ENCODE results near the gene OSGEP. TPM values are rescaled to one million over a fixed set of nuclear protein-coding genes. Genes with fewer than 3 reads are reported as not detected.
A peak's percentile ranks its signal among the peaks of the same experiment; 100 is the strongest.
"Not testable (repeated sequence)": the region's sequence is repeated elsewhere in the genome, so short reads cannot be mapped to it uniquely, and the experiment has no call there.

Gene OSGEP
- total RNA-seq, 2 donors from 2014 or later, result 43.3 to 58.6 TPM

DNA sequence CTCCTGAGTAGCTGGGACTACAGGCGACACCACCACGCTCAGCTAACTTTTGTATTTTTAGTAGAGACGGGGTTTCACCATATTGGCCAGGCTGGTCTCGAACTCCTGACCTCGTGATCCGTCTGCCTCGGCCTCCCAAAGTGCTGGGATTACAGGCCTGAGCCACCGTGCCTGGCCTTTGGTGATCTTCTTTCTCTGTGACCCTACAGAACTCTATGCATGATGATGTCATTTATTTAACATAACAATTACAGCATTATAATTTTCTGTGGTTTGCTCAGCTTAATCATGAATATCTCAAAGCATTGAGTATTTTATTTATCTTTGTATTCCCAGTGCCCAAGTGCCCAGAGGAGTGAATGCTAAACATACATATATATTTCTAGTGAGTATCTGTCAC, 1.8 kb downstream of the OSGEP start:
- H3K36me3 Mint-ChIP-seq, result peaks cover 12 to 22% of the 10 kb centered on the region in 2 donors
- ATAC-seq; H3K9me3 Mint-ChIP-seq; DNase-seq (ENCODE audit: low spot score in 2 of 2): not testable (repeated sequence)
- peak overlapping the region in 1 of 2 donors; percentile 59 for H3K27ac Mint-ChIP-seq

- no peak for ATAC-seq
- no peaks in the 10 kb centered on the region for H3K9me3 Mint-ChIP-seq
- peak overlapping the region in 1 of 2 donors; percentile 47 for H3K27ac Mint-ChIP-seq
- H3K36me3 Mint-ChIP-seq, result peaks cover 14 to 33% of the 10 kb centered on the region in 2 donors
- no peak for DNase-seq (ENCODE audit: low spot score in 2 of 2)
Observed at GRCh38 chr14:20446889-20447288, 7.7 kb downstream of the OSGEP start.

- not testable (repeated sequence) for H3K27ac Mint-ChIP-seq; H3K9me3 Mint-ChIP-seq; DNase-seq (ENCODE audit: low spot score in 2 of 2); ATAC-seq
- peaks cover 6 to 19% of the 10 kb centered on the region in 2 donors for H3K36me3 Mint-ChIP-seq
Observed at GRCh38 chr14:20443650-20444049, 11.0 kb downstream of the OSGEP start.

DNA sequence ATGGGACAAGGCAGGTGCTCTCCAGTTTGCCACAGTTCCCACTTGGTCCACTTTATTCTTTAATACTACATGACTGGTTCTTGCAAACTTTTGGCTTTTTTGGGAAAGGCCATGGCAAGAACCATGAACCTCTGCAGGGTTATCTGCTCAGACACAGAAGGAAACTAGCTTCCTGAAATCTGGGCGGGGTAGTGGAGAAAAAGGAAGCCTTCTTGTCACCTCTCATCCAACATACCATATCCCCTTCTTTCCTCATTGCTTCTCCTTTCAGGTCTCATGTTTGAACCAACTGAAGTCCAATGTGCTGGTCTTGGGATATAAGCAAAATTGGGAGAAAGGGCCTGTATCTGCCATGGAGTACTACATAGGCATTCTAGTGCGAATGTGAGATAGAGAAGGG, 13.2 kb downstream of the OSGEP start:
- peaks cover 0 to 6% of the 10 kb centered on the region in 2 donors for H3K36me3 Mint-ChIP-seq
- H3K9me3 Mint-ChIP-seq, result no peaks in the 10 kb centered on the region
- H3K27ac Mint-ChIP-seq, result peak overlapping the region in 1 of 2 donors; percentile 86
- no peak for ATAC-seq
- no peak for DNase-seq (ENCODE audit: low spot score in 2 of 2)

GRCh38 chr14:20440882-20441281, 13.7 kb downstream of the OSGEP start:
- peak overlapping the region; percentile 67 to 86 for H3K27ac Mint-ChIP-seq
- DNase-seq (ENCODE audit: low spot score in 2 of 2), result no peak

DNA sequence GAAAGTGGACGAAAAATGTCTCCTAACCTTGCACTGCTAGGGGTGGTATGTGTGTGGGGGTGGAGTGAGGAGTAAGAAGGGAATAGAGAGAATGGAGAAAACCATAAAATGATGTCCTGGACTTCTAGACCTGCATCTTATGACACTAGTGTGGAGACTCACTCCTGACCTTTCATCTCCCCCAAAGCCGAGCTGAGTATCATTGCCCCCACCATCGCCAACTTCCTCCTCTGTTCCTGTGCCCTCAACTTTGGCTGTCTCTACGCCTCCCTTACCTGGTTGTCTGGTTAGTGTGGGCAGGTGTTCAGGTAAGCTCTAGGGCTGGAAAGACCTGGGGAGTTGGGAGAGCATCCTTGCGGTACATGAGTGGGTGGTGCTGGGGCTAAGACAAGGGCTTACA, 14.1 kb downstream of the OSGEP start:
- DNase-seq (ENCODE audit: low spot score in 2 of 2) (no peak), ATAC-seq (peak in 1 of 2 donors; percentile 10)
- H3K27ac Mint-ChIP-seq, result peak overlapping the region in 1 of 2 donors; percentile 86
- peaks cover 0 to 6% of the 10 kb centered on the region in 2 donors for H3K36me3 Mint-ChIP-seq
- H3K9me3 Mint-ChIP-seq, result no peaks in the 10 kb centered on the region

More at GRCh38 chr14:20440882-20441281, 13.7 kb downstream of the OSGEP start:
- Mint-ChIP-seq H3K36me3 (peaks cover 0 to 6% of the 10 kb centered on the region in 2 donors), H3K9me3 (no peaks in the 10 kb centered on the region)
- peak; percentile 87 to 98 for ATAC-seq

GRCh38 chr14:20438664-20439063, 15.9 kb downstream of the OSGEP start:
- DNase-seq (ENCODE audit: low spot score in 2 of 2), result no peak
- Mint-ChIP-seq H3K27ac (no peak overlapping the region), H3K9me3 (no peaks in the 10 kb centered on the region), H3K36me3 (peaks cover 0 to 6% of the 10 kb centered on the region in 2 donors)
- no peak for ATAC-seq

DNA sequence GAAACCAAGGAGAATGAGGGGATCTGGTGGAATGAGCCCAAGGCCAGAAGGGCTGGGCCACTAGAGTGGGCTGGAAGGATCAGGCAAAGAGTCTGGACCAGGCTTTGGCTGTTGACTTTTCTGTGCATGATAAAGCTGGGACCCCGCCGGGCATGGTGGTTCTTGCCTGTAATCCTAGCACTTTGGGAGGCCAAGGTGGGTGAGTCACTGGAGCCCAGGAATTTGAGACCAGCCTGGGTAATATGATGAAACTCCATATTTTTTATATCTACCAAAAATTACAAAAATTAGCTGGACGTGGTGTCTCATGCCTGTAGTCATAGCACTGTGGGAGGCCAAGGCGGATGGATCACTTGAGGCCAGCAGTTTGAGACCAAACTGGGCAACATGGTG, 18.3 kb downstream of the OSGEP start:
- H3K27ac Mint-ChIP-seq, result no peak overlapping the region
- H3K36me3 Mint-ChIP-seq, result no peaks in the 10 kb centered on the region
- DNase-seq (ENCODE audit: low spot score in 2 of 2) (no peak), ATAC-seq (no peak)
- H3K9me3 Mint-ChIP-seq, result no peaks in the 10 kb centered on the region

- H3K36me3 Mint-ChIP-seq, result no peaks in the 10 kb centered on the region
- no peak within 1 kb of the TSS for H3K27ac Mint-ChIP-seq
- ATAC-seq (no peak), DNase-seq (ENCODE audit: low spot score in 2 of 2) (no peak)
- no peaks in the 10 kb centered on the region for H3K9me3 Mint-ChIP-seq
Observed at GRCh38 chr14:20435582-20436362, 18.8 kb downstream of the OSGEP start, which contains the start of gene KLHL33. KLHL33 (minus strand) TSS chr14:20436166; CDS start chr14:20435811, 355 bp downstream.

DNA sequence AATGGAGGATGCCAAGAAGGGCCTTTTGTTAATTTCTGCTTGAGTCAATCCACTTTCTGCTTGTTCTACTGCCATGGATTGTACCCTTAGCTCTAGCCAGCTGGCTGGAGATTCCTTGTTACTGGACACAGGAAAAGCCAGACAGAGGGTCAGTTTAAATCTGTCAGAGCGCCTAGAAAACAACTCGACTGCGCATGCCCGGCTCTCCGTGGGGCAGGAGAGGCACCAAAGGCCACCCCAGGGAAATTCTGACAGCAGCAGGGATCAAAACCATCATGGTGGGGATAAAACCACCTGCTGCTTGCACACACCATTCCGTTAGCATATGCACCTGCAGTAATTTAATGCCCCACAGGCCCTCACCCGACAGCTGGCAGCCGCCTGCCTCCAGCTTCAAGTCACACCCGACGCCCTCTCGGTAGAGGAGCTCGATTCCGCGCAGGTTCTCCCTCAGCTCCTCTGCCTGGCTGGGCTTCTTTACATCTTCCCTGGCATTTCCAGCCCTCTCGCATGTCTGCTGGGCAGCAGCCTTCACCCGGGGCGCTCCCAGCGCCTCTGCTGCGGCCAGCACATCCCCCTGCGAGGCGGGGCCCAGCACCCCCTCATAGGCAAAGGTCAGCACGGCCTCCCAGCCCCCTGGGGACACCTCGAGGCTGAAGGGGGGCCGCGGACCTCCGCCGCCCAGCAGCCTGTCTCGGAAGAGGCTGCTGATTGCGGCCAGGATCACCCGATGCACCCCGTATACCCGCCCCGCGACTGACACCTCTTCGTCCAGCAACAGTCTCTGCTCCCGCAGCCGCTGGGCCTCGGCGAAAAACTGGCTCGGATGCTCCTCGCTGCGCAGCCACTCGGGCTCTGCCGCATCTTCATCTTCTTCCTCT, 19.7 kb downstream of the OSGEP start:
- no peaks in the 10 kb centered on the region for H3K36me3 Mint-ChIP-seq
- no peak overlapping the region for H3K27ac Mint-ChIP-seq
- no peak for DNase-seq (ENCODE audit: low spot score in 2 of 2)
- ATAC-seq, result no peak
- H3K9me3 Mint-ChIP-seq, result no peaks in the 10 kb centered on the region

- no peak for ATAC-seq
- H3K9me3 Mint-ChIP-seq, result no peaks in the 10 kb centered on the region
- no peaks in the 10 kb centered on the region for H3K36me3 Mint-ChIP-seq
Observed at GRCh38 chr14:20429801-20430669, 24.6 kb downstream of the OSGEP start.

DNA sequence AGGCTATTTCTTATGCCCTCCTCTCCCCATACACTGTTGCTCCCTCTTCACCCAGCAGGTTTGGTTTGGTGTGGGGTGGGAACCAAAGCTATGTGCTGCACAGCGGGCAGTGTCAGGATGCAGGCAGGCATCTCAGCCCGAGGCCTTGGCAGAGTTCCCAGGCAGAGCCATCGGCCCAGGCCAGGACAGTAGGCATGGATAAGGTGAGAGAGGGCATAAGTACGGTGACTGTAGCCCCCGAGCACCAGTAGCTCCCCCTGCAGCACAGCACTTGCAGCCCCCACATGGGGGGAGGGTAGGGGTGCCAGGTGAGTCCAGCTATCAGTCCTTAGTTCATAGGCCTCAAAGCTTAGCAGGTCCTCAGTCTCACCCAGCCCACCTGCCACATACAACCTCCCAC, 25.8 kb downstream of the OSGEP start:
- no peak for ATAC-seq

More at GRCh38 chr14:20429801-20430669, 24.6 kb downstream of the OSGEP start:
- DNase-seq (ENCODE audit: low spot score in 2 of 2), result no peak
- peak overlapping the region; percentile 50 for H3K27ac Mint-ChIP-seq

DNA sequence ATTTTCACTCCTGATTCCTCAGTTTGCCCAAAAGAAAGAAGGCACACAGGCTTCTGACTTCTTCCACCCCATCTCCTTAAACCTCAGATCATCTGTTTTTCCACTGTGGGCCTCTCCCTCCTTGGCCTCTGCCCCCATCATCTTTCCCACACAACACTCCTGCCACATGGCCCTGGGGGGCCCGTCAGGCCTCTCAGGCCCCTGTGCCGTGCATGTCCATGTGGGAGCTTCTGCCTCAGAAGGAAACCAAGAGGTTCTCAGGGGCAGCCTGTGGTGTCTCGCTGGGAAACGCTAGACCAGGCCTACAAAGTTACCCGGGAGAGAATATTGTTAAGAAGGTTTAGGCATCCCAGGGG, 26.6 kb downstream of the OSGEP start:
- peak in 1 of 2 donors; percentile 58 for DNase-seq (ENCODE audit: low spot score in 2 of 2)
- H3K9me3 Mint-ChIP-seq, result no peaks in the 10 kb centered on the region
- H3K27ac Mint-ChIP-seq, result peak overlapping the region; percentile 69 to 79
- no peak for ATAC-seq
- H3K36me3 Mint-ChIP-seq, result no peaks in the 10 kb centered on the region

More for the DNA sequence above, 25.8 kb downstream of the OSGEP start:
- peak overlapping the region in 1 of 2 donors; percentile 79 for H3K27ac Mint-ChIP-seq
- no peak for DNase-seq (ENCODE audit: low spot score in 2 of 2)
- H3K36me3 Mint-ChIP-seq, result no peaks in the 10 kb centered on the region
- no peaks in the 10 kb centered on the region for H3K9me3 Mint-ChIP-seq

DNA sequence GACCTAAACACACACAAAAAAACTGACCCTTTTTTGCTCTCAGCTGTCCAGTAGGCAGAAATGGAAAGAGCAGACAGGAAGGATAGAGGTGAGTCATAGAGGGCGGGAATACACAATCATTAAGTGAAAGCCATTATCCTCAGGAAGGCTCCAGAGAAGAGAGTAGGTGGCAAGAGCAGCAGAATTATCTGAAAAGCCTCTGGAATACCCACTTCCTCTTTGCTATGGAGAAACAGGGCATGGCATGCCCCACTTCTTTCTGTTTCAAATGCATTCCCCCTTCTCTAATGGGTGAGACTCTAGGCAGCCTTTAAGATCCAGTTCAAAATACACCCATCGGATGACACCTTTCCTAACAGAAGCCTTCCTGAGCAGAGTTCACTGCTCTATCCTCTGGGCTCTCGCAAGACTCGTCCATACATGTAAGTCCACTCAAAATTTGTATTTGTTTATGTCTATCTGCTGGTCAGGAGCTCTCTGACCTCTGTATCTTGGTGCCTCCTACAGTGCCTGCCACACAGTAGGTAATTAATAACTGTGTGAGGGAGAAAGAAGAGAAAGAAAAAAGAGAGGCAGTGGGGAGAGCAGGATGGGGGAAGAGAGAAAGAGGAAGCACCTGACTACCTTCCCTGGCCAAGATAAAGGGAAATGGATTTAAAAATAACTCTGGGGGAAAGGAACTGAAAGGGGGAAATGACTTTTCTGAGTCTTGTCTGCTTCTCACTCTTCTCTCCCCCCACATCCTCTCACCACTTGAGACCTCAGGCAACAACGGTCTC, 27.2 kb downstream of the OSGEP start:
- Mint-ChIP-seq H3K36me3 (no peaks in the 10 kb centered on the region), H3K9me3 (no peaks in the 10 kb centered on the region), H3K27ac (peak overlapping the region; percentile 69 to 79)
- ATAC-seq, result peak; percentile 79 to 82
- no peak for DNase-seq (ENCODE audit: low spot score in 2 of 2)

DNA sequence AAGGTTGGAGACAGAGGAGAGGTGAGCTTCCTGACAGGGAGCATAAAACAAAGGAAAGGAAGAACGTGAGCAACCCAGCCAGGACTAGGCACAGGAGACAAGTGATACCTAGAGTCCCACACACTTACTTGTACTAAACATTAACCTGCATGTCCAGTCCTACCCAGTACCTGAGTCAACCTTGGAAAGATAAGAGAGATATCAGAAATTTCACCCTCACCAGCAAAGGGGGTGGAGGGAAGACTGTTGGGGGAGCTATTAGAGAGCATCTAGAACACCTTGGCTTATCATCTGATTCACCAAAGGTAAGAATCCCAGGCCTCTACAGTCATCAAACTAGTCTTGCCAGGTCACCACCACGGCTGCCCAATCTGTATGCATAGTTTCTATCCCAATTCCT, 29.8 kb downstream of the OSGEP start:
- Mint-ChIP-seq H3K27ac (no peak overlapping the region), H3K36me3 (no peaks in the 10 kb centered on the region)
- ATAC-seq, result no peak

GRCh38 chr14:20422886-20423285, 31.7 kb downstream of the OSGEP start:
- no peak overlapping the region for H3K27ac Mint-ChIP-seq
- H3K9me3 Mint-ChIP-seq, result no peaks in the 10 kb centered on the region
- DNase-seq (ENCODE audit: low spot score in 2 of 2) (no peak), ATAC-seq (no peak)
- H3K36me3 Mint-ChIP-seq, result no peaks in the 10 kb centered on the region

More for the DNA sequence above, 29.8 kb downstream of the OSGEP start:
- no peak for DNase-seq (ENCODE audit: low spot score in 2 of 2)
- H3K9me3 Mint-ChIP-seq, result no peaks in the 10 kb centered on the region
